GM06990 (cell line): ENCODE data around the gene KICS2.

Experiments used
- DNase-seq: peaks from one replicate; pipeline ENCODE4 v3.0.0-alpha.2; 2011; ENCODE audit not compliant: insufficient read length; ENCODE audit errors: extremely low read depth
- H3K27me3 ChIP-seq: replicated peaks from 2 replicates; pipeline ENCODE4 v1.6.0; 2011; ENCODE audit warnings: low read length; ENCODE audit not compliant: control insufficient read depth, insufficient read depth
- H3K36me3 ChIP-seq: 2 replicates; pipeline ENCODE4 v1.5.1; 2011; ENCODE audit warnings: low read length; ENCODE audit not compliant: control insufficient read depth, insufficient read depth
- H3K4me3 ChIP-seq: replicated peaks from 2 replicates; pipeline ENCODE4 v1.5.1; 2011; ENCODE audit warnings: low read depth, mild to moderate bottlenecking, control low read depth, low read length
- TF ChIP-seq, protein P1 (sequence below): IDR thresholded peaks from 2 replicates; pipeline ENCODE4 v1.5.1; 2011; ENCODE audit warnings: low read length, control low read depth, mild to moderate bottlenecking, inconsistent platforms; ENCODE audit not compliant: insufficient read depth, poor library complexity, severe bottlenecking

Gene KICS2

DNA sequence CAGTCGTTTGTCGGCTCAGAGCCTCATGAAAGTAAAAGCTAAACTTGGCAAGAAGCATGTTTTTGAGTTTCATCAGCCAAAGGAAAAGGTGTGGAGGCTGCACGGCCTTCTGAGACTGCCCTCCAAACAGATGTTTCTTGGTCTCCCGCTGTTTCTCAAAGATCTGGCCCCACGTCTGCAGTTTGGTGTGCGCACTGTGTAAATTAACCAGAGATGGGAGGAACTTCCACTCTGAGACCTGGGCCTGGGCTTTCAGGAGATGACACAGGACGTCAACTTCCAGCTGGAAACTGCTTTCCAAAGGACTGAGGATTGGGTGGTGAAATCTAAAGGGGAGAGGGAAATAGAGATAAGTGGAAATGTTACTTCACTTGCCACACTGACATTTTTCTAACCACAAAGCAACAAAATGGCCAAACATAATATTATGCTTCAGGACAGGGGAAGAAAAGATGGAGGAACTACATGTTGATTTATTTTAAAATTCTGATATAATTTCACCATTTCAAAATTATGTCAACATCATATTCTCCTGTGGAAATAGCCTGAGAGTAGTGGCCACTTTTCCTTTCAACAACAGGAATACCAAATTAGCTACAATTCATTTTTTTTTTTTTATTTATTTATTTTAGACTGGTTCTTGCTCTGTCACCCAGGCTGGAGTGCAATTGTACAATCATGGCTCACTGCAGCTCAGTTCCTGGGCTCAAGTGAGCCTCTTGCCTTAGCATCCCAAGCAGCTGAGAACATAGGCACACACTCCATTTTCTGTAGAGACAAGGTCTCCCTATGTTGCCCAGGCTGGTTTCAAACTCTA, 27.6 kb downstream of the KICS2 start:
- no peak overlapping the region for H3K4me3 ChIP-seq
- no peak for DNase-seq
- H3K36me3 ChIP-seq = peaks cover 3% of the 10 kb centered on the region
- H3K27me3 ChIP-seq = no peaks in the 10 kb centered on the region
- TF ChIP-seq, protein P1, sequence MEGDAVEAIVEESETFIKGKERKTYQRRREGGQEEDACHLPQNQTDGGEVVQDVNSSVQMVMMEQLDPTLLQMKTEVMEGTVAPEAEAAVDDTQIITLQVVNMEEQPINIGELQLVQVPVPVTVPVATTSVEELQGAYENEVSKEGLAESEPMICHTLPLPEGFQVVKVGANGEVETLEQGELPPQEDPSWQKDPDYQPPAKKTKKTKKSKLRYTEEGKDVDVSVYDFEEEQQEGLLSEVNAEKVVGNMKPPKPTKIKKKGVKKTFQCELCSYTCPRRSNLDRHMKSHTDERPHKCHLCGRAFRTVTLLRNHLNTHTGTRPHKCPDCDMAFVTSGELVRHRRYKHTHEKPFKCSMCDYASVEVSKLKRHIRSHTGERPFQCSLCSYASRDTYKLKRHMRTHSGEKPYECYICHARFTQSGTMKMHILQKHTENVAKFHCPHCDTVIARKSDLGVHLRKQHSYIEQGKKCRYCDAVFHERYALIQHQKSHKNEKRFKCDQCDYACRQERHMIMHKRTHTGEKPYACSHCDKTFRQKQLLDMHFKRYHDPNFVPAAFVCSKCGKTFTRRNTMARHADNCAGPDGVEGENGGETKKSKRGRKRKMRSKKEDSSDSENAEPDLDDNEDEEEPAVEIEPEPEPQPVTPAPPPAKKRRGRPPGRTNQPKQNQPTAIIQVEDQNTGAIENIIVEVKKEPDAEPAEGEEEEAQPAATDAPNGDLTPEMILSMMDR = no peak

DNA sequence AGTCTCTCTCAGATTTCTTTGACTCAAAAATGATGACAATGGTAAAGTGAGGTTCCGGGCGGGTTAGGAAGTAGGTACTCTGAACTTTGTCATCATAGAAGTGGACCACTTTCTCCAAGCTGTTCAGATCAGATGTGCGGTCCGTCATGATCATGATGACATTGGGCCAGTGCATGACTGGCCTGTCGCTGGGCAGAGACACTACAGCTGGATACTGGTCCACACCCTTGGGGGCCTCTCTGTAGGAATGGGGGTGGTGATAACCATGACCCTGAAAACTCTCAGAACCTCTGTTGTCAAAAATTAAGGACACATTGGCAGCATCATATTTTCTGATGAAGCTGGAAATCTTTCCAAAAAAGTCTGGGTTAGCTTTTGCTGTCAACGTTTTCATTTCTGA, 28.2 kb downstream of the KICS2 start:
- TF ChIP-seq, protein P1 = no peak
- H3K4me3 ChIP-seq = no peak overlapping the region
- no peaks in the 10 kb centered on the region for H3K27me3 ChIP-seq
- peaks cover 3% of the 10 kb centered on the region for H3K36me3 ChIP-seq
- no peak for DNase-seq

DNA sequence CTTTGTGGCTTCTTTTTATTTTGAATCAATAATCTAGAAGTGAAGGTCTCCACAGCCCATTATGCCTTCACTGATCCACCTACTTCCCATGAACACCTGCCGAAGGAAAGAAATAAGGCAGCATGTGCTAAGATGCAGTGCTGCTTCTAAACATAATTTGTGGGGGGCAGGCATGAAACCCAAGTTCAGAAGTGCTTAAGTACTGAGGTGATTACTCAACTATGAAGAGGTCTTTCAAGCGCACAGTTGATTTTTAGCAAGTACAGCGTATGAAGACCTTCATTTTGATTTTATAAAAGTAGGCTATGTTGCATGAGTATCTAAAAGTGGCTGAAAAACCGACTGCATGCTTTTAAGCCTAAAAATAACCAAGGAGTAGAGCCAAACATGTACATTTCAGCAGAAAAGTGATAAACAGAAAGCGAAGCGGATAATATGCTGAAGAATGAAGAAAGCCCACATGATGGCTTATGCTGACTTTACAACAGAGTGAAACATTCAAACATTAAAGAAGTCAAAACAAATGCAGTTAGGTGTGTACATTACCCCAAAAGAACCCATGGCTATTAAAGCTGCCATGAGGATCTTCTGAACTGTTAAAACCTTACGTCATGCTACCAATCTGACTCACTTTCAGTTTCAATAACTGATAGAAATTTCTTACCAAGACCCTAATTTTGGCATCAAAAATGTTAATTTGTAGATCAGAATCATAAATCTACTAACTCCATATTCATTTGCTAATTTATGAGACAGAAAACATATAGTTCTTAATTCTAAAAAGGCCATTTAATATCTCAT, 29.3 kb downstream of the KICS2 start:
- Histone ChIP-seq H3K36me3 (peaks cover 3% of the 10 kb centered on the region), H3K4me3 (no peak overlapping the region), H3K27me3 (no peaks in the 10 kb centered on the region)
- TF ChIP-seq, protein P1 = no peak
- peak; percentile 25 for DNase-seq

DNA sequence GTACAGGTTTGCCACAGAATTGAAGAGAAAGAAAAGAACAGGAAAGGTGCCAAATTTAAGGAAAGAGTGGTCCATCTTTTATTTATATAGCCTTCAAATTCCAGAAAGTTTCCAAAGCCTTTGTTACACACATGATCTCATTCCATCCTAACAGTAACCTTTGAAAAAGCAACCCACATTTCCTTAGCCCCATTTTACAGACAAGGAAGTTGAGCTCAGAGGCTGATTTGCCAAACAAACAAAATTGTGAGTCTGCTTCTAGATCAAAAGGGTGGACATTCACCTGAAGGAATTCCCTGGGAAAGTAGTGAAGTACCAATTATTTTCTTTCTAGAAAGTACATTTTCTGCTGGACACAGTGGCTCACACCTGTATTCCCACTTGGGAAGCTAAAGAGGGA, 32.0 kb downstream of the KICS2 start:
- TF ChIP-seq, protein P1 = no peak
- Histone ChIP-seq H3K4me3 (no peak overlapping the region), H3K36me3 (peaks cover 3% of the 10 kb centered on the region), H3K27me3 (no peaks in the 10 kb centered on the region)
- no peak for DNase-seq

DNA sequence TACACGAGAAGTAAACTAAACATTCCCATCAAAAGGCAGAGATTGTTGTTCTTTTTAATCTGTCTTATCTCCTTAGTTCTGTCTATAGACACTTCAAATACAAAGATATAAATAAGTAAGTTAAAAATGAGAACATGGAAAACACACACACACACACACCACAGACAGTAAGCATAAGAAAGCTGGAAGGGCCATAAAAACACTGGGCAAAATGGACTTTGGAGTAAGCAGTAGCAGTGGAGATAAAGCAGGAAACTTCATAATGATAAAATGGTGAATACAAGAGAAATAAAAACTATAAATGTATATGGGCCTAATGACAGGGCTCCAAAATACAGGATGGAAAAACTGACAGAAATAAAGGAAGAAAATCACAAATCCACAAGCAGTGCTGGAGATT, 32.6 kb downstream of the KICS2 start:
- Histone ChIP-seq H3K27me3 (no peaks in the 10 kb centered on the region), H3K4me3 (no peak overlapping the region), H3K36me3 (peaks cover 2% of the 10 kb centered on the region)
- TF ChIP-seq, protein P1 = no peak
- DNase-seq = no peak
